HG03460 (cell line): ENCODE measurements around the gene SHQ1.
"Not testable (repeated sequence)": the region's sequence is repeated elsewhere in the genome, so short reads cannot be mapped to it uniquely, and the experiment has no call there.

Source experiments
- ATAC-seq: cut with Tn5 transposase; IDR thresholded peaks from one replicate; pipeline ENCODE4 v1.9.1; 2021; ENCODE audit not compliant: unreplicated experiment

SHQ1 gene

GRCh38 chr3:72754582-72754981 lies 93.7 kb downstream of the SHQ1 start:
- ATAC-seq: no peak

- ATAC-seq: no peak
Measured at GRCh38 chr3:72753495-72753894, 94.8 kb downstream of the SHQ1 start.

GRCh38 chr3:72750405-72750965 lies 97.8 kb downstream of the SHQ1 start:
- no peak for ATAC-seq

GRCh38 chr3:72748659-72749058 lies 99.6 kb downstream of the SHQ1 start:
- no peak for ATAC-seq

GRCh38 chr3:72746430-72747411 lies 101.5 kb downstream of the SHQ1 start:
- no peak for ATAC-seq

- no peak for ATAC-seq
Measured at GRCh38 chr3:72745146-72745999, 102.9 kb downstream of the SHQ1 start.

- ATAC-seq: no peak
Measured at GRCh38 chr3:72744330-72744729, 103.9 kb downstream of the SHQ1 start.

GRCh38 chr3:72739531-72740466 lies 108.4 kb downstream of the SHQ1 start:
- no peak for ATAC-seq

- ATAC-seq: no peak
Measured at GRCh38 chr3:72738752-72739530, 109.3 kb downstream of the SHQ1 start.

GRCh38 chr3:72735072-72735471 lies 113.2 kb downstream of the SHQ1 start:
- not testable (repeated sequence) for ATAC-seq

- no peak for ATAC-seq
Measured at GRCh38 chr3:72733676-72734075, 114.6 kb downstream of the SHQ1 start.

GRCh38 chr3:72732666-72733345 lies 115.4 kb downstream of the SHQ1 start:
- ATAC-seq: not testable (repeated sequence)

GRCh38 chr3:72728958-72729467 lies 119.2 kb downstream of the SHQ1 start:
- no peak for ATAC-seq

- ATAC-seq: no peak
Measured at GRCh38 chr3:72728329-72728889, 119.8 kb downstream of the SHQ1 start.

GRCh38 chr3:72727726-72728125 lies 120.5 kb downstream of the SHQ1 start:
- no peak for ATAC-seq

- no peak for ATAC-seq
Measured at GRCh38 chr3:72727172-72727571, 121.1 kb downstream of the SHQ1 start.

- ATAC-seq: no peak
Measured at GRCh38 chr3:72725229-72725628, 123.0 kb downstream of the SHQ1 start.

- no peak for ATAC-seq
Measured at GRCh38 chr3:72724070-72724469, 124.2 kb downstream of the SHQ1 start.
